Pulmonary artery endothelial cell (primary cell): Measurements from ENCODE around the gene TLX2. TPM values are rescaled to one million over a fixed set of nuclear protein-coding genes. Genes with fewer than 3 reads are reported as not detected.
A peak's percentile ranks its signal among the peaks of the same experiment; 100 is the strongest.
"Not testable (repeated sequence)": the region's sequence is repeated elsewhere in the genome, so short reads cannot be mapped to it uniquely, and the experiment has no call there.

Experiments
- DNase-seq: peaks from one replicate; pipeline ENCODE4 v3.0.0-alpha.2; 2011; ENCODE audit warnings: low read depth, low spot score
- total RNA-seq: library from RNA; depleted of rRNA; stranded (reverse); fragments of >200 nt; gene quantifications from 2 replicates; pipeline ENCODE4 v1.2.3, GENCODE V29; 2014

TLX2 gene
- not detected in 2 replicates for total RNA-seq

GRCh38 chr2:74514368-74515270 is at the start of gene TLX2:
Gene TLX2, plus strand, starts transcription at chr2:74514450. Its CDS starts 357 bp downstream, at chr2:74514807.
- DNase-seq, result no peak

- DNase-seq, result not testable (repeated sequence)
Observed at GRCh38 chr2:74470742-74471141, 43.5 kb upstream of the TLX2 start.

- DNase-seq, result no peak
Observed at GRCh38 chr2:74471332-74472065, 42.8 kb upstream of the TLX2 start.

- DNase-seq, result peak; percentile 78
Observed at GRCh38 chr2:74472086-74472944, 41.9 kb upstream of the TLX2 start, which contains the start of gene MRPL53. Gene MRPL53, minus strand, starts transcription at chr2:74472680. Its CDS starts 20 bp downstream, at chr2:74472660.

GRCh38 chr2:74472945-74473258 is 41.3 kb upstream of the TLX2 start:
- DNase-seq, result no peak

- DNase-seq, result no peak
Observed at GRCh38 chr2:74474481-74474880, 39.8 kb upstream of the TLX2 start.

GRCh38 chr2:74474899-74475298 is 39.4 kb upstream of the TLX2 start:
- DNase-seq, result no peak

- no peak for DNase-seq
Observed at GRCh38 chr2:74481431-74481830, 32.8 kb upstream of the TLX2 start.

- DNase-seq, result no peak
Observed at GRCh38 chr2:74481961-74482800, 32.1 kb upstream of the TLX2 start.

GRCh38 chr2:74482801-74483674 is 31.2 kb upstream of the TLX2 start, which contains the start of the genes CCDC142 and TTC31:
Gene CCDC142, minus strand, starts transcription at chr2:74482998. Its CDS starts 161 bp downstream, at chr2:74482837.
Gene TTC31, plus strand, starts transcription at chr2:74483081. Its CDS starts 15 bp downstream, at chr2:74483096.
- peak; percentile 84 for DNase-seq

GRCh38 chr2:74483675-74484164 is 30.5 kb upstream of the TLX2 start:
- not testable (repeated sequence) for DNase-seq

- DNase-seq, result no peak
Observed at GRCh38 chr2:74486141-74486540, 28.1 kb upstream of the TLX2 start.

GRCh38 chr2:74488643-74489481 is 25.4 kb upstream of the TLX2 start:
- DNase-seq, result no peak

GRCh38 chr2:74489906-74490305 is 24.3 kb upstream of the TLX2 start:
- DNase-seq, result no peak

GRCh38 chr2:74491648-74492544 is 22.4 kb upstream of the TLX2 start:
- DNase-seq, result no peak

GRCh38 chr2:74493546-74493945 is 20.7 kb upstream of the TLX2 start:
- DNase-seq, result no peak

- DNase-seq, result no peak
Observed at GRCh38 chr2:74495440-74495839, 18.8 kb upstream of the TLX2 start.
